ENCODE data around the gene PCCA.

DNA sequence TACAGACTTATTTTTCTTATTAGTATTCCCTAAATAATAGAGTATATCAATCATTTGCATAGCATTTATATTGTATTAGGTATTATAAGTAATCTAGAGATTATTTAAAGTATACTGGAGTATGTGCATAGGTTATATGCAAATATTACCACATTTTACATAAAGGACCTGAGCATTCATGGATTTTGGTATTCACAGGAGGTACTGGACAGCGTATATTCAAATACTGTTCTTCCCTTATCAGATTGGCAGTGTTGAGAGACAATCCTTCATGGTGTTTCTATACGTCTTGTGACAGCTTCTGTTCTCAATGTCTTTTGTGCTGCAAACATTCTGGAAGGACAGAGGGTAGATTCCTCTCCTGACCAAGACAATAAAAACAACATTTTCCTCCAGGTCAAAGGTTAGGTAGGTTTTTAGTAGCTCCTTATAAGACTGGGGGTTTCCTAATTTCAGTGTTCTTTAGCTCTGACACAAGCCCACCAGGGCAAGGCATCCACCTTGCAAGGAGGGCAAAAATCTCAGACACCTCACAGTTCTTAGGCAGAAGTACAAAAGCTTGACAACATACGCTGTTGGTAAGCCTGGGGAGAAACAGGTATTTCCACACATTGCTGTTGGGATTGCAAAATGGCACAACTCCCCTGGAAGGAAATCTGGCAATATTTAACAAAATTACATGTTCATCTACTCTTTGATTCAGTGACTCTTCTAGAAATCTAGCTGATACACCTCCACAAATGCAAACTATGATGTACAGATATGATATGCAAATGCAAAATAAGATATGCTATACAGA lies 20.6 kb upstream of the PCCA start:
- no peak for TF ChIP-seq TCF4 (CRISPR knock-in tag; IDR thresholded peaks at IDR 0.05; ENCODE audit: borderline replicate concordance)
- TF ChIP-seq, protein P1, sequence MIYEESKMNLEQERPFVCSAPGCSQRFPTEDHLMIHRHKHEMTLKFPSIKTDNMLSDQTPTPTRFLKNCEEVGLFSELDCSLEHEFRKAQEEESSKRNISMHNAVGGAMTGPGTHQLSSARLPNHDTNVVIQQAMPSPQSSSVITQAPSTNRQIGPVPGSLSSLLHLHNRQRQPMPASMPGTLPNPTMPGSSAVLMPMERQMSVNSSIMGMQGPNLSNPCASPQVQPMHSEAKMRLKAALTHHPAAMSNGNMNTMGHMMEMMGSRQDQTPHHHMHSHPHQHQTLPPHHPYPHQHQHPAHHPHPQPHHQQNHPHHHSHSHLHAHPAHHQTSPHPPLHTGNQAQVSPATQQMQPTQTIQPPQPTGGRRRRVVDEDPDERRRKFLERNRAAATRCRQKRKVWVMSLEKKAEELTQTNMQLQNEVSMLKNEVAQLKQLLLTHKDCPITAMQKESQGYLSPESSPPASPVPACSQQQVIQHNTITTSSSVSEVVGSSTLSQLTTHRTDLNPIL (CRISPR knock-in tag; IDR thresholded peaks at IDR 0.05; ENCODE audit: low read depth) = no peak
- TF ChIP-seq ZFP3 (CRISPR knock-in tag; IDR thresholded peaks at IDR 0.05) = no peak
- TF ChIP-seq, protein P2, sequence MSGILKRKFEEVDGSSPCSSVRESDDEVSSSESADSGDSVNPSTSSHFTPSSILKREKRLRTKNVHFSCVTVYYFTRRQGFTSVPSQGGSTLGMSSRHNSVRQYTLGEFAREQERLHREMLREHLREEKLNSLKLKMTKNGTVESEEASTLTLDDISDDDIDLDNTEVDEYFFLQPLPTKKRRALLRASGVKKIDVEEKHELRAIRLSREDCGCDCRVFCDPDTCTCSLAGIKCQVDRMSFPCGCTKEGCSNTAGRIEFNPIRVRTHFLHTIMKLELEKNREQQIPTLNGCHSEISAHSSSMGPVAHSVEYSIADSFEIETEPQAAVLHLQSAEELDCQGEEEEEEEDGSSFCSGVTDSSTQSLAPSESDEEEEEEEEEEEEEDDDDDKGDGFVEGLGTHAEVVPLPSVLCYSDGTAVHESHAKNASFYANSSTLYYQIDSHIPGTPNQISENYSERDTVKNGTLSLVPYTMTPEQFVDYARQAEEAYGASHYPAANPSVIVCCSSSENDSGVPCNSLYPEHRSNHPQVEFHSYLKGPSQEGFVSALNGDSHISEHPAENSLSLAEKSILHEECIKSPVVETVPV (CRISPR knock-in tag; IDR thresholded peaks at IDR 0.05) = no peak
- no peak for TF ChIP-seq ZFP30 (CRISPR knock-in tag; IDR thresholded peaks at IDR 0.05)
- TF ChIP-seq, protein P3, sequence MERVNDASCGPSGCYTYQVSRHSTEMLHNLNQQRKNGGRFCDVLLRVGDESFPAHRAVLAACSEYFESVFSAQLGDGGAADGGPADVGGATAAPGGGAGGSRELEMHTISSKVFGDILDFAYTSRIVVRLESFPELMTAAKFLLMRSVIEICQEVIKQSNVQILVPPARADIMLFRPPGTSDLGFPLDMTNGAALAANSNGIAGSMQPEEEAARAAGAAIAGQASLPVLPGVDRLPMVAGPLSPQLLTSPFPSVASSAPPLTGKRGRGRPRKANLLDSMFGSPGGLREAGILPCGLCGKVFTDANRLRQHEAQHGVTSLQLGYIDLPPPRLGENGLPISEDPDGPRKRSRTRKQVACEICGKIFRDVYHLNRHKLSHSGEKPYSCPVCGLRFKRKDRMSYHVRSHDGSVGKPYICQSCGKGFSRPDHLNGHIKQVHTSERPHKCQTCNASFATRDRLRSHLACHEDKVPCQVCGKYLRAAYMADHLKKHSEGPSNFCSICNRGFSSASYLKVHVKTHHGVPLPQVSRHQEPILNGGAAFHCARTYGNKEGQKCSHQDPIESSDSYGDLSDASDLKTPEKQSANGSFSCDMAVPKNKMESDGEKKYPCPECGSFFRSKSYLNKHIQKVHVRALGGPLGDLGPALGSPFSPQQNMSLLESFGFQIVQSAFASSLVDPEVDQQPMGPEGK (CRISPR knock-in tag; IDR thresholded peaks at IDR 0.05; ENCODE audit: borderline replicate concordance) = no peak
- TF ChIP-seq RARB (CRISPR knock-in tag; IDR thresholded peaks at IDR 0.05) = no peak
- no peak for TF ChIP-seq GLIS3 (CRISPR knock-in tag; IDR thresholded peaks at IDR 0.05)
- TF ChIP-seq ZC3H10 (CRISPR knock-in tag; IDR thresholded peaks at IDR 0.05) = no peak
- TF ChIP-seq BACH2 (CRISPR knock-in tag; IDR thresholded peaks at IDR 0.05; ENCODE audit: borderline replicate concordance) = no peak
- TF ChIP-seq, protein P4, sequence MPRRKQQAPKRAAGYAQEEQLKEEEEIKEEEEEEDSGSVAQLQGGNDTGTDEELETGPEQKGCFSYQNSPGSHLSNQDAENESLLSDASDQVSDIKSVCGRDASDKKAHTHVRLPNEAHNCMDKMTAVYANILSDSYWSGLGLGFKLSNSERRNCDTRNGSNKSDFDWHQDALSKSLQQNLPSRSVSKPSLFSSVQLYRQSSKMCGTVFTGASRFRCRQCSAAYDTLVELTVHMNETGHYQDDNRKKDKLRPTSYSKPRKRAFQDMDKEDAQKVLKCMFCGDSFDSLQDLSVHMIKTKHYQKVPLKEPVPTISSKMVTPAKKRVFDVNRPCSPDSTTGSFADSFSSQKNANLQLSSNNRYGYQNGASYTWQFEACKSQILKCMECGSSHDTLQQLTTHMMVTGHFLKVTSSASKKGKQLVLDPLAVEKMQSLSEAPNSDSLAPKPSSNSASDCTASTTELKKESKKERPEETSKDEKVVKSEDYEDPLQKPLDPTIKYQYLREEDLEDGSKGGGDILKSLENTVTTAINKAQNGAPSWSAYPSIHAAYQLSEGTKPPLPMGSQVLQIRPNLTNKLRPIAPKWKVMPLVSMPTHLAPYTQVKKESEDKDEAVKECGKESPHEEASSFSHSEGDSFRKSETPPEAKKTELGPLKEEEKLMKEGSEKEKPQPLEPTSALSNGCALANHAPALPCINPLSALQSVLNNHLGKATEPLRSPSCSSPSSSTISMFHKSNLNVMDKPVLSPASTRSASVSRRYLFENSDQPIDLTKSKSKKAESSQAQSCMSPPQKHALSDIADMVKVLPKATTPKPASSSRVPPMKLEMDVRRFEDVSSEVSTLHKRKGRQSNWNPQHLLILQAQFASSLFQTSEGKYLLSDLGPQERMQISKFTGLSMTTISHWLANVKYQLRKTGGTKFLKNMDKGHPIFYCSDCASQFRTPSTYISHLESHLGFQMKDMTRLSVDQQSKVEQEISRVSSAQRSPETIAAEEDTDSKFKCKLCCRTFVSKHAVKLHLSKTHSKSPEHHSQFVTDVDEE (CRISPR knock-in tag; IDR thresholded peaks at IDR 0.05) = no peak
- no peak for TF ChIP-seq ARNTL (CRISPR knock-in tag; IDR thresholded peaks at IDR 0.05; ENCODE audit: borderline replicate concordance, low read depth)

Measured in SK-N-SH treated with all-trans-retinoic acid at 6 μM for 48 hours (cell line).